Smooth muscle cell of the brain vasculature (primary cell): ENCODE measurements around the gene DTX1.

Source experiments
- DNase-seq: peaks from one replicate; pipeline ENCODE4 v3.0.0-alpha.2; 2012; ENCODE audit warnings: low read depth, low spot score

Gene DTX1

GRCh38 chr12:113094738-113095137, 38.2 kb downstream of the DTX1 start:
- DNase-seq, result no peak

GRCh38 chr12:113095405-113095804, 38.9 kb downstream of the DTX1 start:
- DNase-seq, result no peak

GRCh38 chr12:113096675-113097461, 40.3 kb downstream of the DTX1 start:
- DNase-seq, result no peak

DNA sequence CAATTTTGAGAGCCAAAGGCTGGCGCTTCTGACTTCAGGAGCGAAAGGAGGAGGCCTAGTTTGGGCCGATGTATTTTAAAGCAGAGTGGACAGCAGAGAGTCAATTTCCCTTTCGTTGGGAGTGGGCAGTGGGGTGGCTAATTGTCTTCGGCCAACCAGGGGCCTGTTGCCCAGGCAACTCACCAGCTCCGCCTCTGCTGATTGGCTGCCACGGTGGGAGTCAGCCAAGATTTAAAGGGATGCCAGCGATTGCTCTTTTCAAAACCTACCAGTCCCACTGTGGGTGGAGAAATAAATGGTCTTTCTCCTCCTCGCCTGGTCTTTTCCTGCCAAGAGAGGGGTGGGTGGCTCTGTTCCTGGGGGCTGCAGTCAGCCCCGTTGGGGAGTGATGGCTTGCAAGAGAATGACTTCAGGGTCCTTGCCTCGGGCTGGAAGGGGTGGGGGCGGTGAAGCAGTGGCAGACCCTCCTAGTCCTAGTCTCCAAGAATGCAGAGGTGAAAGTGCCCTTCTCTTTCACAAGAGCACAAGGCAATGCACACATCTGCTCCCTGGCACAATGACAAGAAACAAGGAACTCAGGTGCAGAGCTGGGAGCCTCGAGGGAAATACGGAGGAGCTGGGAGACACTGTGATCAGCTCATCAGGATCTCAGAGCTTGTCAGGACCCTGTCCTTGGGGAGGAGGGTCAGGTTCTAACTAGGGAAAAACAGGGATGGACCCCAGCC, 41.3 kb downstream of the DTX1 start:
- no peak for DNase-seq

DNA sequence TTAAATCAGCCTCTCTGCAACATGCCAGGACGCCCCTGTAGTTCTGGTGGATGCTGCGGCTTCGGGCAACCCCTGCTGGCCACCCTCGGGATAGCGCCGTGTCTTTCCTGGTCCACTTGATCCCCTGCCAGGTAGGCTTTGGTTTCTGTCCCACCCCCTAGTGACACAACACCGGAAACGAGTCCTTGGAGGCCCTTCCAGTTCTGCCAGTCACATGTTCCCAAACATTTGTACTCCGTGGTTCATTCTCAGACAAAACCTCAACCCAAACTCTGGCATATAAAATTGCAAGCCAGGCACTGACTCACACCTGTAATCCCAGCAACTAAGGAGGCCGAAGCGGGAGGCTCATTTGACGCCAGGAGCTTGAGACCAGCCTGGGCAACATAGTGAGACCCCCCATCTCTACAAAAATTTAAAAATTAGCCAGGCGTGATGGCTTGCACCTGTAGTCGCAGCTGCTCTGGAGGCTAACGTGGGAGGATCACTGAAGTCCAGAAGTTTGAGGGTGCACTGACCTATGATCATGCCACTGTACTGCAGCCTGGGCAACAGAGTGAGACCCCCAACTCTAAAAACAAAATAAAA, 42.0 kb downstream of the DTX1 start:
- peak; percentile 10 for DNase-seq

DNA sequence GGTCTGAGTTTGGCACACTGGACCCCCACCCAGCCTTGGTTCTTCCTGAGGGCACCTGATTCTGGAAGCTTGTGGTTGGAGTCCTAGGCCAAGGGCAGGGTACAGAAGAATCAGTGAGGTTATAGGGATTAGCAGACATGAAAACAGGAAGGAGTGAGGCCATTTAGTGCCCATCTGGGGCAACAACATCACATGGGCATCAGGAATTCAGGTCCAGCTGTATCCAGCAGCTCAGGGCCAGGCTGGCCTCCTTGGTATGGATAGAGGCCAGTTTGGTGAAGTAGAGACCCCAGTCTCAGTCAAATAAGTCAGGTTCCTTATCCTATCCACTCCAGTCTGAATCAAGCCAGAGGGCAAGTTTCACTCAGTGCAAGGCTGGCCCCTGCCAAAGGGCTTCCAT, 42.8 kb downstream of the DTX1 start:
- DNase-seq, result no peak

DNA sequence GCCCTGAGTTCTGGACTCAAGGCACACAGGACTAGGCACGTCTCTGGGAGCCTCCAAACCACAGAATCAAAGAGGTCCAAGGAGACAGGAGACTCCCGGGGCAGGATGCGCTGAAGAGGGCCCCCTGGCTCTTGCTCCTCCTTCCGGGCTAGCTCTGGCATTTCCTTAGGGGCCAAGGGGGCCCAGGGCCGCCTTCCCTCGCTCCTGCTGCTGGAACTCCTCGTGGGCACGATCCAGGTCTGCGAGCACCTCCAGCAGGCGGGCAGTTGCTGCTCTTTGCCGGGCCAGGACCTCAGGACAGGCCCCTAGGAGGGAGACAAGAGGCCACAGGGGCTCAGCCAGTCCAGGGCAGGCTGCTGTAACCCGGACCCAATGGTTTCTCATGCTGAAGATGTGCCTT, 43.2 kb downstream of the DTX1 start:
- DNase-seq, result no peak

DNA sequence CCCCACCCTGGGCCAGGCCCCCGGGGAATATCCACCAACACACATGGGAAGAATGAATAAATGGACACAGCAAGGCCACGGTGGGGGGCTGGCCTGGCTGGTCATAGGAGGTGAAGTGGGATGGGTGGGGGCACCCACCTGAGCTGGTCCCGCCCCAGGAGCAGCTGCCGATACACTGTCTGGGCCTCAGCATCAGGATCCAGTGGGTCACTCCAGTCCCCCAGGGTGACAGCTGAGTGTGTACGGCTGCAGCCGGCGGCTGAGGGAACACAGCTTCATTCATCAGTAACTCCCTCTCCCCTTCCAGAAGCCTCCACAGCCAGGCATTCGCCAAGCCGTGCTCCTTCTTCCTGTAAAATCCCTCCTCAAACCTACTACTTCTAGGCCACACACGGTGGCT, 45.2 kb downstream of the DTX1 start:
- no peak for DNase-seq

DNA sequence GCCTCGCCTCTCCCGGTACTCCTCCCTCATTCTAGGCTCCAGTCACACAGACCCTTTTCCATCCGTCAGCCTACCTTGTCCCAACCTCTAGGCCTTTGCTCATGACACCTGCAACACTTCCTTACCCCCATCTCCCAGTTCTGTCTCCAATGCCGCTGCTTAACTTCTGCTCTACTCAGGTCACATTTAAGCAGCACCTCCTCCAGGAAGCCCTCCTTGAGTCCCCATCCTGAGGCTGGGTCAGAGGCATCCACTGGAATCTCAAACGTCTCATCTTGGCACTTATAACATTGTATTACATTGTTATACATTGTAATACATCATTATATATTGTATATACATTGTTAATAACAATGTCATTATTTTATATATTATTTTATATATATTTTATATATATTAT, 46.3 kb downstream of the DTX1 start:
- DNase-seq, result no peak

- no peak for DNase-seq
These were observed 47.4 kb downstream of the DTX1 start for GRCh38 chr12:113103756-113104450.

GRCh38 chr12:113104953-113105510, 48.5 kb downstream of the DTX1 start:
- DNase-seq, result no peak

- DNase-seq, result no peak
These were observed 49.2 kb downstream of the DTX1 start for GRCh38 chr12:113105606-113106271.

- DNase-seq, result no peak
These were observed 49.8 kb downstream of the DTX1 start for GRCh38 chr12:113106361-113106760.

DNA sequence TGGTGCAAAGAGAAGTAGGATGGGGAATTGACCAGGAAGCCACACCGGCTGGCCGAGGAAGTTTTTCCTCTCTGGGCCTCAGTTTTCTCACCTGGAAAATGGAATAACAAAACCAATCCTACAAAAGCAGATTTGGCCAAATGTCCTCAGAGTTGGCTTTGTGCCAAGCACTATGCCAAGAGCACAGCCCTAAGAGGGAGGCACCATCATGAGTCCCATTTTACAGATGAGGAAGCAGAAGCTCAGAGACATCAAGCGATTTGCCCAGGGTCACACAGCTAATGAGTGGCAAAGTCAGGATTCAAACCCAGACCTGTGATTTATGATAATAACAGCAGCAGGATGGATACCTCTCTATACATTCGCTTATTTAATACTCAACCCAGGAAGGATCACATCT, 51.8 kb downstream of the DTX1 start:
- DNase-seq, result no peak

- DNase-seq, result no peak
These were observed 52.8 kb downstream of the DTX1 start for GRCh38 chr12:113109360-113109759.

- no peak for DNase-seq
These were observed 53.5 kb downstream of the DTX1 start for GRCh38 chr12:113109872-113110599.

GRCh38 chr12:113111247-113111646, 54.7 kb downstream of the DTX1 start:
- no peak for DNase-seq

DNA sequence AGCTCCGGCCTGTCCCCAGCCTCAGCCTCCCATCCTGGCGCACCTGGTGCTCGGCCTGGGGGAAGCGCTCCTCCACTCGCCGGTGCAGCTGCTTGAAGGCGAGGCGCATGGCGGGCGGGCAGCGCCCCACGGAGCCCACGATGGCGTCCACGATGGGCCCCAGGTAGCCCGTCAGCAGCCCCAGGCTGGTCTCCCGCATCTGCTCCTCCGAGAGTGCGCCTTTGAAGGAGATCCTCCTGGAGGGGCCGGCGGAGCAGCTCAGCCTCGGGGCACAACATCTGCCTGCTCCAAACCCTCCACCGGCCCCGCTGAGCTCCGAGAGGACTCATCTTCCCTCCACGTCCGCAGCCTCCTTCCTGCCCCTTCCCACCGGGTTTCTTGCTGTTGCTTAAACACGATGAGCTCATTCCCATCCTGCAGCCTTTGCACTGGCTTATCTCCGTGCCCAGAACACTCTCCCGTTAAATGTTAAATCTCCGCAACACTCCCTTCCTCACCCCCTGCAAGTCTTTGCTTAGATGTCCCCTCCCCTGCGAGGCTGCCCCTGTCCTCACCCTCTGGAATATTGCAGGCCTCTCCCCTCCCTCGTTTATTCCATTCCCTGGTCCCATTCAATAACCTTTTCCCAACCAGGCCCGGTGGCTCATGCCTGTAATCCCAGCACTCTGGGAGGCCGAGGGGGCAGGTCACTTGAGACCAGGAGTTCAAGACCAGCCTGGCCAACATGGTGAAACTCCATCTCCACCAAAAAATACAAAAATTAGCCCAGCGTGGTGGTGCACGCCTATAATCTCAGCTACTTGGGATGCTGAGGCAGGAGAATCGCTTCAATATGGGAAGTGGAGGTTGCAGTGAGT, 55.7 kb downstream of the DTX1 start:
- no peak for DNase-seq

DNA sequence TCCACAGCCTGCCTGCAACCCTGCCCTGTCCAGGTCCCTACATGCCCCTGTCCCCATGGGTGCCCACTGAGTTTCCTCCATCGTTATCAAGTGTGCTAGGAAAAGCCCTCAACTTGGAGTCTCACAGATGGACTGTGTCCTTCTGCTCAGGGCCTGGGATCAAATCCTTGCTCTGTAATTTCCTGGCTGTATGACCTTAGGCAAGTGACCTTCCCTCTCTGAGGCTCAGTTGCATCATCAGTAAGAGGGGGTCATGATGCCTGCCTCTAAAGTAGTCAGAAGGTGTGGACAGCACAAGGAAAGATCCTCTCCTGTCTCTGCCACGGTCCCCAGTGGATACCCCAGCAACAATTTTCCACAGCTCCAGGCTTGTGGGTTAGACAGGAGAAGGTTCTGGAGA, 56.9 kb downstream of the DTX1 start:
- no peak for DNase-seq
